Endothelial cell of umbilical vein (primary cell): ENCODE data around the gene CFAP20DC. TPM values are rescaled to one million over a fixed set of nuclear protein-coding genes. Genes with fewer than 3 reads are reported as not detected.

Source experiments
- BruUV-seq: library from RNA; stranded (reverse); fragments of 400-500 nt; replicated peaks from 2 replicates; lab custom pipeline; 2021; lab: Mats Ljungman, UMichigan
- CTCF ChIA-PET: fragments of 300-600, 350-600 bp; sonication (Branson Sonifier 250); formaldehyde crosslinking; loops from one replicate; lab custom pipeline; 2021; ENCODE audit warnings: antibody characterized with exemption, inconsistent platforms; lab: Charles Lee
- POLR2A ChIA-PET: fragments of 300-600, 350-600 bp; sonication (Branson Sonifier 250); formaldehyde crosslinking; loops from one replicate; lab custom pipeline; 2021; ENCODE audit warnings: antibody characterized with exemption, inconsistent platforms; lab: Charles Lee
- DNase-seq: peaks from one replicate; pipeline ENCODE4 v3.0.0-alpha.2; 2011; ENCODE audit warnings: low read depth, low spot score
- FAIRE-seq: peaks from 2 replicates; lab custom pipeline; 2011; peaks lifted over from hg19 to GRCh38; lab: Jason Lieb, UNC
- H2AFZ ChIP-seq: 2 replicates; pipeline ENCODE4 v1.6.0; 2012; ENCODE audit warnings: low read depth, low read length, control low read depth, inconsistent platforms
- H3K27ac ChIP-seq: 2 replicates; pipeline ENCODE4 v1.5.1; 2011; ENCODE audit warnings: low read depth, mild to moderate bottlenecking, control low read depth, low read length, moderate library complexity; ENCODE audit not compliant: insufficient read depth
- H3K27me3 ChIP-seq, 2 experiments: 2 replicates each; pipeline versions ENCODE4 v1.6.0 to v1.6.1; 2011; ENCODE audit warnings: low read length in 2 of 2, mixed read lengths in 1 of 2; ENCODE audit not compliant: control insufficient read depth in 2 of 2, insufficient read depth in 2 of 2
- H3K36me3 ChIP-seq, 2 experiments: 2 replicates in 1 of 2; 3 replicates in 1 of 2; pipeline ENCODE4 v1.5.1; 2011; ENCODE audit warnings: low read length in 2 of 2, mild to moderate bottlenecking in 1 of 2, moderate library complexity in 1 of 2; ENCODE audit not compliant: control insufficient read depth in 2 of 2, insufficient read depth in 2 of 2; ENCODE audit errors: extremely low read depth in 1 of 2
- H3K4me1 ChIP-seq: 3 replicates; pipeline ENCODE4 v1.5.1; 2011; ENCODE audit warnings: mild to moderate bottlenecking, low read length; ENCODE audit not compliant: control insufficient read depth, insufficient read depth; ENCODE audit errors: extremely low read depth
- H3K4me2 ChIP-seq: 2 replicates; pipeline ENCODE4 v1.6.1; 2011; ENCODE audit warnings: low read length, control low read depth, mixed read lengths; ENCODE audit not compliant: insufficient read depth
- H3K4me3 ChIP-seq, 3 experiments: fragments of 200-600 bp in 1 of 3; sonication (generic), shearing (Covaris generic) in 1 of 3; replicated peaks in 1 of 3; 2 replicates each; pipeline ENCODE4 v1.5.1; 2011 to 2016; ENCODE audit warnings: control low read depth in 3 of 3, low read length in 3 of 3, mild to moderate bottlenecking in 2 of 3, inconsistent platforms in 1 of 3, low read depth in 1 of 3, moderate library complexity in 1 of 3; ENCODE audit not compliant: insufficient read depth in 1 of 3
- H3K79me2 ChIP-seq: 2 replicates; pipeline ENCODE4 v1.6.0; 2012; ENCODE audit warnings: low read length, inconsistent platforms; ENCODE audit not compliant: control insufficient read depth, insufficient read depth
- H3K9ac ChIP-seq: replicated peaks from 2 replicates; pipeline ENCODE3; 2011; ENCODE audit warnings: low read length, control low read depth; ENCODE audit not compliant: insufficient read depth; ENCODE audit errors: extremely low read depth
- H3K9me1 ChIP-seq: replicated peaks from 3 replicates; pipeline ENCODE4 v1.6.0; 2011; ENCODE audit warnings: mild to moderate bottlenecking, low read length; ENCODE audit not compliant: control insufficient read depth, insufficient read depth; ENCODE audit errors: extremely low read depth
- H3K9me3 ChIP-seq: replicated peaks from 2 replicates; pipeline ENCODE4 v1.5.1; 2012; ENCODE audit warnings: low read length, inconsistent platforms; ENCODE audit not compliant: control insufficient read depth, insufficient read depth
- H4K20me1 ChIP-seq: replicated peaks from 2 replicates; pipeline ENCODE3; 2011; ENCODE audit warnings: mild to moderate bottlenecking, low read length; ENCODE audit not compliant: control insufficient read depth, insufficient read depth; ENCODE audit errors: extremely low read depth
- CTCF ChIP-seq, 2 donors: IDR thresholded peaks; 1 replicate in 1 of 2; 2 replicates in 1 of 2; pipeline ENCODE4 v1.5.1; 2011; ENCODE audit warnings: low read length in 2 of 2, mild to moderate bottlenecking in 2 of 2, moderate library complexity in 2 of 2, control low read depth in 1 of 2, inconsistent platforms in 1 of 2, low read depth in 1 of 2; ENCODE audit not compliant: insufficient read depth in 1 of 2; ENCODE audit errors: extremely low read depth in 1 of 2
- EZH2 ChIP-seq: IDR thresholded peaks from 2 replicates; pipeline ENCODE4 v1.6.1; 2012; ENCODE audit warnings: borderline replicate concordance, low read depth, mild to moderate bottlenecking, moderate library complexity, low read length, inconsistent platforms; ENCODE audit not compliant: severe bottlenecking
- FOS ChIP-seq: IDR thresholded peaks from 2 replicates; pipeline ENCODE4 v1.6.1; 2011; ENCODE audit warnings: mild to moderate bottlenecking, low read length, moderate library complexity, borderline replicate concordance; ENCODE audit not compliant: insufficient read depth
- GATA2 ChIP-seq: IDR thresholded peaks from 2 replicates; pipeline ENCODE4 v1.7.0; 2011; ENCODE audit warnings: low read depth, mild to moderate bottlenecking, moderate library complexity, mixed read lengths, low read length; ENCODE audit not compliant: insufficient read length, insufficient read depth
- JUN ChIP-seq: IDR thresholded peaks from 2 replicates; pipeline ENCODE4 v1.6.1; 2011; ENCODE audit warnings: borderline replicate concordance, low read depth; ENCODE audit not compliant: insufficient read length, insufficient read depth
- MAX ChIP-seq: IDR thresholded peaks from 2 replicates; pipeline ENCODE4 v1.6.1; 2011; ENCODE audit not compliant: insufficient read depth, insufficient read length
- MYC ChIP-seq: IDR thresholded peaks from one replicate; pipeline ENCODE4 v1.6.1; 2011; ENCODE audit warnings: mild to moderate bottlenecking, low read depth, low read length
- POLR2A ChIP-seq: IDR thresholded peaks from 2 replicates; pipeline ENCODE4 v1.6.1; 2012; ENCODE audit warnings: low read depth, mild to moderate bottlenecking, control low read depth, low read length
- POLR2AphosphoS5 ChIP-seq: IDR thresholded peaks from 2 replicates; pipeline ENCODE4 v1.6.1; 2012; ENCODE audit warnings: low read depth, mild to moderate bottlenecking, control low read depth, low read length, moderate library complexity; ENCODE audit not compliant: insufficient read depth
- dilution Hi-C: fragments of 300-500 bp; cut with MboI; formaldehyde crosslinking; loops from one replicate; pipeline ENCODE4 v1.15.0; 2019; ENCODE audit warnings: low sequenced_read_pairs; ENCODE audit not compliant: extremely low pct_ligation_motif_present
- intact Hi-C: fragments of 100-400 bp; cut with micrococcal nuclease; formaldehyde crosslinking; loops from one replicate; pipeline ENCODE4 v1.10.0; 2022
- polyA plus RNA-seq, 4 experiments: library from polyadenylated mRNA; depleted of rRNA in 3 of 4; stranded (reverse) in 3 of 4; unstranded in 1 of 4; fragments of >200 nt; gene quantifications; 2 replicates each; pipeline versions ENCODE4 v1.2.1 to v1.2.3, GENCODE V29; 2011 to 2012; ENCODE audit warnings: missing spikeins in 1 of 4
- total RNA-seq: library from RNA; stranded (reverse); gene quantifications from 2 replicates; pipeline ENCODE4 v1.2.3, GENCODE V29; 2021

Gene CFAP20DC
- total and polyA plus RNA-seq, 2 donors (not counting 3 experiments of a cell fraction or from before 2014, with no cell fraction given): 0.92 to 2.1 TPM

GRCh38 chr3:58979840-58980239 lies 70.0 kb downstream of the CFAP20DC start:
- no peak overlapping the region for H3K9ac ChIP-seq
- POLR2A ChIA-PET: no interaction called here
- H4K20me1 ChIP-seq: no peaks in the 10 kb centered on the region
- dilution Hi-C loops: no loop called here
- H2AFZ ChIP-seq: no peak overlapping the region
- FAIRE-seq (no peak), DNase-seq (no peak)
- no peaks in the 10 kb centered on the region for H3K36me3 ChIP-seq
- CTCF ChIA-PET: interaction anchor here (2.1 kb wide), 1 partner anchor 15 kb away, joined by 6 read pairs; no protein-coding TSS in a partner anchor
- TF ChIP-seq POLR2AphosphoS5 (no peak), JUN (no peak), EZH2 (no peak), FOS (no peak), MAX (no peak), MYC (no peak), POLR2A (no peak), GATA2 (no peak), CTCF (IDR thresholded peaks at IDR 0.05; ENCODE audit: extremely low read depth in 1 of 2, insufficient read depth in 1 of 2, low read depth in 1 of 2, low read length in 2 of 2) (no peak)
- intact Hi-C loops: no loop called here
- H3K27ac ChIP-seq: no peak overlapping the region
- H3K4me1 ChIP-seq: no peaks in the 10 kb centered on the region
- no peaks in the 10 kb centered on the region for H3K9me3 ChIP-seq
- H3K9me1 ChIP-seq: no peaks in the 10 kb centered on the region
- no peaks in the 10 kb centered on the region for H3K27me3 ChIP-seq
- H3K79me2 ChIP-seq: no peaks in the 10 kb centered on the region
- no TSS peak for BruUV-seq
- no peak overlapping the region for H3K4me2 ChIP-seq
- no peak overlapping the region for H3K4me3 ChIP-seq
